Measurements from ENCODE around the gene SLX4IP. TPM values are rescaled to one million over a fixed set of nuclear protein-coding genes. Genes with fewer than 3 reads are reported as not detected.

SLX4IP gene
- total RNA-seq, 6 experiments from 2014 or later, result 4.1 to 4.8 (median 4.5) TPM

DNA sequence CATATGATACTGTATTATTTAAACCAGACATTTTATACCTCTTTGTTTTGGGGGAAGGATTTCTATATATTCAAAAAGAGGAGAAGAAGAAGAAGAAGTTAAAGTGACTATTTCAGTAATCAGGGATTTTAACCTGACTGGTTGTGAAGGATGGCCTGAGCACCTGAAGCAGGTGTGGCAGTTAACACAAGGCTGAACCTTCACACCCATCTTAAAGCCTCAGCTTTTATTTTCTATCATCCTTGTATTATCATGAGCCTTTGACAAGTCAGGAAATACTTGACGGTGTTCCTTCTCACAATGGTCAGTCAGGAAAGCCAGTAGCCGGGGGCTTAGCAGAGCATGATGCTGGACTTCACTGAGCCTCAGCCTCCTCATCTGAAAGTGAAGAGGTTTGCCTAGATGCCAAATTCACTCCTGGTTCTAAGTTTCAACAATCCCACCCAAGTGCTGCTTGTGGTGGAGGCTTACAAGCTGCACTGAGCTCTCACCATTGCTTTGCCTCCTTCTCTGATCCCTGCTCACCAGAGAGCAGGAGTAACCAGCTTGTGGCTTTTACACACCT is 121.5 kb downstream of the SLX4IP start:
- H3K4me3 Mint-ChIP-seq, result no peak overlapping the region
- TF ChIP-seq, protein P1, sequence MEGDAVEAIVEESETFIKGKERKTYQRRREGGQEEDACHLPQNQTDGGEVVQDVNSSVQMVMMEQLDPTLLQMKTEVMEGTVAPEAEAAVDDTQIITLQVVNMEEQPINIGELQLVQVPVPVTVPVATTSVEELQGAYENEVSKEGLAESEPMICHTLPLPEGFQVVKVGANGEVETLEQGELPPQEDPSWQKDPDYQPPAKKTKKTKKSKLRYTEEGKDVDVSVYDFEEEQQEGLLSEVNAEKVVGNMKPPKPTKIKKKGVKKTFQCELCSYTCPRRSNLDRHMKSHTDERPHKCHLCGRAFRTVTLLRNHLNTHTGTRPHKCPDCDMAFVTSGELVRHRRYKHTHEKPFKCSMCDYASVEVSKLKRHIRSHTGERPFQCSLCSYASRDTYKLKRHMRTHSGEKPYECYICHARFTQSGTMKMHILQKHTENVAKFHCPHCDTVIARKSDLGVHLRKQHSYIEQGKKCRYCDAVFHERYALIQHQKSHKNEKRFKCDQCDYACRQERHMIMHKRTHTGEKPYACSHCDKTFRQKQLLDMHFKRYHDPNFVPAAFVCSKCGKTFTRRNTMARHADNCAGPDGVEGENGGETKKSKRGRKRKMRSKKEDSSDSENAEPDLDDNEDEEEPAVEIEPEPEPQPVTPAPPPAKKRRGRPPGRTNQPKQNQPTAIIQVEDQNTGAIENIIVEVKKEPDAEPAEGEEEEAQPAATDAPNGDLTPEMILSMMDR (IDR thresholded peaks at IDR 0.05), result no peak
- H3K27me3 Mint-ChIP-seq (ENCODE audit: insufficient read depth), result no peaks in the 10 kb centered on the region; the same call in 1 of the 2 replicates
- H3K4me1 Mint-ChIP-seq (ENCODE audit: low read depth), result peaks cover 62% of the 10 kb centered on the region
- no peak for DNase-seq
- peaks cover 3% of the 10 kb centered on the region for H3K36me3 Mint-ChIP-seq (ENCODE audit: low read depth)
- no peaks in the 10 kb centered on the region for H3K9me3 Mint-ChIP-seq
- no peak overlapping the region for H3K27ac Mint-ChIP-seq

DNA sequence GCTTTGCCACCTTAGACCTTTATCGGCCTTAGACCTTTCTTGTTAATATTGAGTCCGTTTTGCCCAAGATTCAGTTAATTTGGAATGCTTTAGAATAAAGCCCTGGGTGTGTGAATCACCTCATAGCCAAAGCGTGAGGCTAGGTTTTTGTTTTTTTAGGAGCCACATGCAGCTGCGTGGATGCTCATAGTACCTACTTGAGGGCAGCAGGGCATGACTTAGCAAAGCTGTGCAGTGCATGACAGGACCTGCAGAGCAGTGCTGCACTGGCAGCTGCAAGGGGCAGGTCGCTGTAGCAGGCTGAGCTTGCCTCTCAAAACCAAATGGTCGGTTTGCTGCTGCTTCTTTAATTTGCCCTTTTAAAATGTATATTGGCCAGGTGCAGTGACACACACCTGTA is 122.6 kb downstream of the SLX4IP start:
- Mint-ChIP-seq H3K36me3 (ENCODE audit: low read depth) (peaks cover 6% of the 10 kb centered on the region), H3K27ac (no peak overlapping the region; the same call in 1 of the 2 replicates), H3K9me3 (no peaks in the 10 kb centered on the region), H3K27me3 (ENCODE audit: insufficient read depth) (no peaks in the 10 kb centered on the region; the same call in 1 of the 2 replicates), H3K4me3 (no peak overlapping the region), H3K4me1 (ENCODE audit: low read depth) (peaks cover 64% of the 10 kb centered on the region)
- no peak for DNase-seq
- TF ChIP-seq, protein P1 (IDR thresholded peaks at IDR 0.05), result no peak

DNA sequence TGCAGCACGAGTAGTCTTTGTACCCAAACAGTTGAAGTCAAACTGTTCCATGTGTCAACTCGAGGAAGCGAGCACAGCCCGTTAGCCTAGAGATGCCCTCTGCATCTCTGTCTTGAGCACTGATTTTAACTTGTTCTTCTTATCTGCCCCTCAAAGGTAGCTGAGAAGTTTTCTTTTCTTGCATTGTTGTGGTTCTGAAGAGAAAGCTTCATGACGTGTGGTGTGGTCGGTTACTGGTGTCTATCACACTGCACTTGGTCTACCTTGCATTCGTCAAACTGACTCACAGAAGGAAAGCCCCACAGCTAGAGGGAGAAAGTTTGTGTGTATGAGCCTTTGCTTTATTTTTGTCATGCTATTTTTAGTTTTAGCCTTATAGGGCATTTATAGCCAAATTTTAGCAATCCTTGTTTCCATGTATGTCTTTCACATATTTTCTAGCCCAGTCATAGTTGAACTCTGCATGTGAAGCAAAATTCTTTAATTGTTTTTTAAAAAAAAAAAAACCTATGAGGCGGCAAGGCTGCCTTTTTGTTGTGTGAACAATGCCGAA is 123.6 kb downstream of the SLX4IP start:
- Mint-ChIP-seq H3K27ac (peak overlapping the region; percentile 70), H3K4me1 (ENCODE audit: low read depth) (peaks cover 64% of the 10 kb centered on the region), H3K9me3 (no peaks in the 10 kb centered on the region), H3K27me3 (ENCODE audit: insufficient read depth) (no peaks in the 10 kb centered on the region; the same call in 1 of the 2 replicates), H3K4me3 (peak overlapping the region; percentile 80), H3K36me3 (ENCODE audit: low read depth) (peaks cover 16% of the 10 kb centered on the region)
- DNase-seq, result peak; percentile 92
- TF ChIP-seq, protein P1 (IDR thresholded peaks at IDR 0.05), result peak; percentile 53

DNA sequence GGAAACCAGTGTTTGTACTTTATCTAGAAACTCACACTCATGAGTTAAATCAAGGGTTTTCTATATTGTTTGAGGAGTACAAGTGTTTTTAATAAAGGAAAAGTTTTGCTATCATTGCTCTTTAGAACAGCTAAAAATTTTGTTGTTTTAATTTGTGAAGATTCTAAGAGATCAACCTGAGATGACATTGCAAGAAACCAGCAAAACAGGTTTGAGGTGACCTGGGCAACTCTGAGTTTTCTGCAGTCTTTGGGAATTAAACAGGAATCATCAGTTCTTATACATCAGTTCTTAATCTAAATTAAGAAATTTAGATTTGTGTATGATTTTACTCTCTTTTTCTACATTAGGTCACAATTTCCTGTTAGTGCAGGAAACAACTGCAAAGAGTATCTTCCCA is 124.2 kb downstream of the SLX4IP start:
- TF ChIP-seq, protein P1 (IDR thresholded peaks at IDR 0.05), result no peak
- no peak for DNase-seq
- peak overlapping the region; percentile 80 for H3K4me3 Mint-ChIP-seq
- H3K27ac Mint-ChIP-seq, result peak overlapping the region; percentile 70
- no peaks in the 10 kb centered on the region for H3K9me3 Mint-ChIP-seq
- no peaks in the 10 kb centered on the region; the same call in 1 of the 2 replicates for H3K27me3 Mint-ChIP-seq (ENCODE audit: insufficient read depth)
- peaks cover 21% of the 10 kb centered on the region for H3K36me3 Mint-ChIP-seq (ENCODE audit: low read depth)
- peaks cover 64% of the 10 kb centered on the region for H3K4me1 Mint-ChIP-seq (ENCODE audit: low read depth)

DNA sequence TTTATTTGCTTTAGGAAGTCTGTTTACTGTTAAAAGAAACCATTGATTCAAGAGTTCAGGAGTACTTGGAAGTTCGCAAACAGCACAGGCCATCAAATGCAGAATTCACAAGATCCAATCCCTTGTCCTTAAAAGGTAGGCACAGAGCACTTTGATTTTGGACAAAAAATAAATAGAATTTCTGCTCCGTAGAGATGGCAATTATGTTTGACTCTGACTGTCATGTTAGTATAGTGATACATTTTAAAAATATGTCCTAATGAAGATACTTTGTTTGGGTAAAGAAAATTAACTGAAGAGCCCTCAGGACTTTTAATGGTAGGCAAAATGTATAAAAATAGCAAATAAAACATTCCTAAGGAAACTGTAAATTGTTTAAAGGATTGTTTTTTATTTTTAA is 125.6 kb downstream of the SLX4IP start:
- H3K27ac Mint-ChIP-seq, result no peak overlapping the region
- H3K27me3 Mint-ChIP-seq (ENCODE audit: insufficient read depth), result no peaks in the 10 kb centered on the region; the same call in 1 of the 2 replicates
- H3K4me3 Mint-ChIP-seq, result no peak overlapping the region
- peaks cover 71% of the 10 kb centered on the region for H3K4me1 Mint-ChIP-seq (ENCODE audit: low read depth)
- H3K36me3 Mint-ChIP-seq (ENCODE audit: low read depth), result peaks cover 21% of the 10 kb centered on the region
- H3K9me3 Mint-ChIP-seq, result no peaks in the 10 kb centered on the region
- TF ChIP-seq, protein P1 (IDR thresholded peaks at IDR 0.05), result no peak
- no peak for DNase-seq

Measured in HFFc6 (cell line).